WTC11 (cell line): ENCODE measurements around the gene E2F2. TPM values are rescaled to one million over a fixed set of nuclear protein-coding genes. Genes with fewer than 3 reads are reported as not detected.

Experiments
- ATAC-seq: fragments of 200-7000 bp; cut with Tn5 transposase; 2 replicates; pipeline ENCODE4 v1.10.0; 2021; ENCODE audit warnings: mild to moderate bottlenecking, moderate library complexity
- CTCF ChIA-PET: fragments of 300-600 bp; sonication (Branson Sonifier 250); formaldehyde crosslinking; loops from one replicate; lab custom pipeline; 2021; ENCODE audit warnings: antibody characterized with exemption; lab: Charles Lee
- POLR2A ChIA-PET: fragments of 350-600 bp; sonication (Branson Sonifier 250); formaldehyde crosslinking; loops from one replicate; lab custom pipeline; 2021; ENCODE audit warnings: antibody characterized with exemption; lab: Charles Lee
- DNase-seq: peaks from one replicate; pipeline ENCODE4 v3.0.0; 2021; ENCODE audit warnings: low spot score
- H3K27ac Mint-ChIP-seq: 2 replicates; pipeline ENCODE4 v1.8.0; 2021; ENCODE audit warnings: mixed read lengths
- H3K27me3 Mint-ChIP-seq: 2 replicates; pipeline ENCODE4 v1.8.0; 2021; ENCODE audit warnings: low read depth, mild to moderate bottlenecking, moderate library complexity, mixed read lengths
- H3K36me3 Mint-ChIP-seq: 2 replicates; pipeline ENCODE4 v1.8.0; 2021; ENCODE audit warnings: mixed read lengths
- H3K4me1 Mint-ChIP-seq: 2 replicates; pipeline ENCODE4 v1.8.0; 2022; ENCODE audit warnings: mixed read lengths
- H3K4me3 Mint-ChIP-seq: 2 replicates; pipeline ENCODE4 v1.8.0; 2021; ENCODE audit warnings: mild to moderate bottlenecking, moderate library complexity, mixed read lengths
- H3K9me3 Mint-ChIP-seq: 2 replicates; pipeline ENCODE4 v1.8.0; 2021; ENCODE audit warnings: mixed read lengths
- ATF1 ChIP-seq: sonication (generic); formaldehyde crosslinking; IDR thresholded peaks from 2 replicates; pipeline ENCODE4 v1.8.1; 2023; ENCODE audit warnings: mild to moderate bottlenecking, moderate library complexity, missing genetic modification reagents
- ATF2 ChIP-seq: sonication (generic); formaldehyde crosslinking; IDR thresholded peaks from 2 replicates; pipeline ENCODE4 v1.8.1; 2022; ENCODE audit warnings: low read depth, missing genetic modification reagents, borderline replicate concordance
- ELF4 ChIP-seq: sonication (generic); formaldehyde crosslinking; IDR thresholded peaks from 2 replicates; pipeline ENCODE4 v1.8.1; 2022; ENCODE audit warnings: low read depth, mild to moderate bottlenecking, moderate library complexity, missing genetic modification reagents
- FOXJ3 ChIP-seq: sonication (generic); formaldehyde crosslinking; IDR thresholded peaks from 2 replicates; pipeline ENCODE4 v1.9.0; 2021; ENCODE audit warnings: missing genetic modification reagents, mild to moderate bottlenecking, borderline replicate concordance
- FOXK1 ChIP-seq: sonication (generic); formaldehyde crosslinking; IDR thresholded peaks from 2 replicates; pipeline ENCODE4 v1.8.0; 2022; ENCODE audit warnings: mild to moderate bottlenecking, moderate library complexity, missing genetic modification reagents
- IRF1 ChIP-seq: sonication (generic); formaldehyde crosslinking; IDR thresholded peaks from 2 replicates; pipeline ENCODE4 v1.8.0; 2023; ENCODE audit warnings: missing genetic modification reagents
- JAZF1 ChIP-seq: fragments of 250-450 bp; sonication (Bioruptor Pico); IDR thresholded peaks from 2 replicates; pipeline ENCODE4 v1.9.0; 2021; ENCODE audit warnings: moderate library complexity, mild to moderate bottlenecking, inconsistent platforms
- JUN ChIP-seq: sonication (generic); formaldehyde crosslinking; IDR thresholded peaks from 2 replicates; pipeline ENCODE4 v1.8.0; 2023; ENCODE audit warnings: mild to moderate bottlenecking, missing genetic modification reagents
- KAT7 ChIP-seq: sonication (generic); formaldehyde crosslinking; IDR thresholded peaks from 2 replicates; pipeline ENCODE4 v1.8.1; 2023; ENCODE audit warnings: missing genetic modification reagents, mild to moderate bottlenecking, borderline replicate concordance
- NR3C1 ChIP-seq: sonication (generic); formaldehyde crosslinking; conservative IDR thresholded peaks from 2 replicates; pipeline ENCODE4 v1.8.1; 2023; ENCODE audit warnings: low read depth, mild to moderate bottlenecking, missing genetic modification reagents
- RORB ChIP-seq: fragments of 250-450 bp; sonication (Bioruptor Pico); IDR thresholded peaks from 2 replicates; pipeline ENCODE4 v1.9.0; 2021; ENCODE audit warnings: mild to moderate bottlenecking
- SMAD4 ChIP-seq: sonication (generic); formaldehyde crosslinking; IDR thresholded peaks from 2 replicates; pipeline ENCODE4 v1.8.0; 2022; ENCODE audit warnings: mild to moderate bottlenecking, missing genetic modification reagents
- SOX15 ChIP-seq: fragments of 250-450 bp; sonication (Bioruptor Pico); IDR thresholded peaks from 2 replicates; pipeline ENCODE4 v1.9.0; 2021; ENCODE audit warnings: mild to moderate bottlenecking
- TEAD4 ChIP-seq: sonication (generic); formaldehyde crosslinking; IDR thresholded peaks from 2 replicates; pipeline ENCODE4 v1.8.0; 2022; ENCODE audit warnings: mild to moderate bottlenecking, missing genetic modification reagents
- ZNF281 ChIP-seq: sonication (generic); formaldehyde crosslinking; IDR thresholded peaks from 2 replicates; pipeline ENCODE4 v1.8.0; 2023; ENCODE audit warnings: mild to moderate bottlenecking, missing genetic modification reagents
- ZNF671 ChIP-seq: fragments of 250-450 bp; sonication (Bioruptor Pico); IDR thresholded peaks from 2 replicates; pipeline ENCODE4 v1.8.0; 2021; ENCODE audit warnings: mild to moderate bottlenecking
- total RNA-seq: library from RNA; stranded (reverse); gene quantifications from 3 replicates; pipeline ENCODE4 v1.2.3, GENCODE V29; 2021
- TF ChIP-seq, protein P1 (sequence below): fragments of 250-450 bp; sonication (Bioruptor Pico); IDR thresholded peaks from 2 replicates; pipeline ENCODE4 v1.9.0; 2021; ENCODE audit warnings: moderate library complexity, mild to moderate bottlenecking, inconsistent platforms, borderline replicate concordance
- TF ChIP-seq, protein P2 (sequence below): sonication (generic); formaldehyde crosslinking; conservative IDR thresholded peaks from 2 replicates; pipeline ENCODE4 v1.8.1; 2023; ENCODE audit warnings: mild to moderate bottlenecking, low read depth, missing genetic modification reagents, moderate library complexity
- TF ChIP-seq, protein P3 (sequence below): fragments of 250-450 bp; sonication (Bioruptor Pico); IDR thresholded peaks from 2 replicates; pipeline ENCODE4 v1.8.0; 2021; ENCODE audit warnings: mild to moderate bottlenecking

E2F2 gene
- total RNA-seq, 1 experiment from 2014 or later, result 5.6 TPM

DNA sequence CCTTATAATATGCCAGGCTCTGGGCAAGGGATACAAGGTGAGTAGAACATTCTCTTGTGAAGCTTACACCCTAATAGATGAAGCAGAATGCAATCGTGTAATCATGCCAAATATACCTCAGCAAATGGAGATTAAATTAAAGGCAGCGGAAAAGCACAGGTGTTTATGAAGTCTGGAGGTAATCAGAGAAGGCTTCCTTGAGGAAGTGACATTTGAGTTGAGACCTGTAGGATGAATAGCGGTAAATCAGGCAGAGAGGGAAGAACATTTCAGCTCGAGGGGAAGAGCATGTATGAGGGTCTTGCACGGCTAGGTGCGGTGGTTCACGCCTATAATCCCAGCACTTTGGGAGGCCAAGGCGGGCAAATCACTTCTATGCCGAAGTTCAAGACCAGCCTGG is 13.5 kb downstream of the E2F2 start (continued):
- TF ChIP-seq ATF2 (CRISPR knock-in tag), result no peak
- TF ChIP-seq, all 79 proteins: peak for 0

- no peaks in the 10 kb centered on the region for H3K9me3 Mint-ChIP-seq
- no peak overlapping the region for H3K27ac Mint-ChIP-seq
- POLR2A ChIA-PET, result no interaction called here
- H3K4me1 Mint-ChIP-seq, result no peaks in the 10 kb centered on the region
- CTCF ChIA-PET, result interaction anchor here (1.0 to 3.4 kb wide), 2 partner anchors 19 to 142 kb away, joined by 3 to 20 read pairs; no protein-coding TSS in a partner anchor
- peaks cover 16% of the 10 kb centered on the region for H3K36me3 Mint-ChIP-seq
- H3K27me3 Mint-ChIP-seq, result no peaks in the 10 kb centered on the region
- DNase-seq (no peak), ATAC-seq (no peak)
- TF ChIP-seq TEAD4 (CRISPR knock-in tag) (no peak), JAZF1 (CRISPR knock-in tag) (no peak), KAT7 (CRISPR knock-in tag) (no peak), ZNF281 (CRISPR knock-in tag) (no peak), FOXJ3 (CRISPR knock-in tag) (no peak), FOXK1 (no peak), ZNF671 (no peak), SMAD4 (CRISPR knock-in tag) (no peak)
- TF ChIP-seq, protein P1, sequence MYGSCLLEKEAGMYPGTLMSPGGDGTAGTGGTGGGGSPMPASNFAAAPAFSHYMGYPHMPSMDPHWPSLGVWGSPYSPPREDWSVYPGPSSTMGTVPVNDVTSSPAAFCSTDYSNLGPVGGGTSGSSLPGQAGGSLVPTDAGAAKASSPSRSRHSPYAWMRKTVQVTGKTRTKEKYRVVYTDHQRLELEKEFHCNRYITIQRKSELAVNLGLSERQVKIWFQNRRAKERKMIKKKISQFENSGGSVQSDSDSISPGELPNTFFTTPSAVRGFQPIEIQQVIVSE, result no peak
- no peak overlapping the region for H3K4me3 Mint-ChIP-seq
Observed at GRCh38 chr1:23515905-23516304, 15.1 kb downstream of the E2F2 start.

DNA sequence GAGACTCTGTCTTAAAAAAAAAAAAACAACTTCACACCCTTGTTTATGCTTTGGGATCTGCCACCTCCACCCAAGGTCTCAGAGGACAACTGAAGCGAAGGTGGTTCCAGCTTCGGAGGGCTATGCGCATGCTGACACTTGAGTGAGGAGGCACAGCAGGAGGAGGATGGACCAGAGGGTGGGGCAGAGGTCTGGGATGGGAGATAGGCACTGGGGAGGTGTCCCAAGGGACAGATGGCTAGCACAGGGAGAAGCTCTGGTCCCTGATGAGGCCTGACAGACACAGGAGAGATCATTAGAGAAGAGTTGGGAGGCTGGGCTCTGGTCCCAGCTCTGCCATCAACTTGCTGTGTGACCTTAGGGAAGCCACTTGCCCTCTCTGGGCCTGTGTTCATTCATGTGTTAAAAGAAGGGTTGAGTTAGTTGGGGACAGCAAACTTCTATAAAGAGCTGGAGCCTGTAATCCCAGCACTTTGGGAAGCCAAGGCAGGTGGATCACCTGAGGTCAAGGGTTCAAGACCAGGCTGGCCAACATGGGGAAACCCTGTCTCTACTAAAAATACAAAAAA is 16.8 kb downstream of the E2F2 start:
- DNase-seq (no peak), ATAC-seq (no peak)
- POLR2A ChIA-PET, result no interaction called here
- H3K27me3 Mint-ChIP-seq, result no peaks in the 10 kb centered on the region
- no peaks in the 10 kb centered on the region for H3K4me1 Mint-ChIP-seq
- no peaks in the 10 kb centered on the region for H3K9me3 Mint-ChIP-seq
- TF ChIP-seq NR3C1 (CRISPR knock-in tag) (no peak), SOX15 (CRISPR knock-in tag) (no peak), ELF4 (CRISPR knock-in tag) (no peak), ATF1 (no peak), ATF2 (CRISPR knock-in tag) (no peak)
- no peak overlapping the region for H3K4me3 Mint-ChIP-seq
- CTCF ChIA-PET, result interaction anchor here (0.9 to 3.4 kb wide), 3 partner anchors 9 to 18 kb away, joined by 3 to 20 read pairs (median 4); partner anchors contain the start of gene E2F2
- H3K36me3 Mint-ChIP-seq, result peaks cover 14% of the 10 kb centered on the region
- H3K27ac Mint-ChIP-seq, result no peak overlapping the region

DNA sequence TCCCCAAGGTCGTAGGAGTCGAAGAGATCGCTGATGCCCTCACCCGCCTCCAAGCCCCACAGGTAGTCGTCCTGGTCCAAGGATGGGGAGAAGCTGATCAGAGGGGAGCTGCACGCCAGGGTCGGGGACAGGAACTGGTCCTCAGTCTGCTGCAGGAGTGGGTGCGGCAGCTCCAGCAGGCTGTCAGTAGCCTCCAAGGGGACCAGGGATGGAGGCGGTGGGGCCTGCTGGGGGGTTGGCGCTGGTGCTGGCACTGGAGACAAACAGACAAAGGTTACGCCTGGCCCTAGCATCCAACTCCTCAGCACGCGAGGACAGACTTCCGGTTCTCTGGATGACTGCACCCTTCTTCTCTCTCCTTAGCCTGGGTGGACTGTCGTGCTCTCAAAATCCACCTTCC is 21.1 kb downstream of the E2F2 start:
- ChIA-PET CTCF (interaction anchor here (6.1 kb wide), 1 partner anchor 14 kb away, joined by 58 read pairs; no protein-coding TSS in a partner anchor), POLR2A (no interaction called here)
- no peak for DNase-seq
- Mint-ChIP-seq H3K9me3 (no peaks in the 10 kb centered on the region), H3K27me3 (no peaks in the 10 kb centered on the region; the same call in 1 of the 2 replicates), H3K27ac (no peak overlapping the region), H3K36me3 (peaks cover 3% of the 10 kb centered on the region), H3K4me1 (0 out of 2 replicates have a peak, but pooled peaks cover 6% of the 10 kb centered on the region), H3K4me3 (no peak overlapping the region)
- no peak for ATAC-seq
- TF ChIP-seq, protein P2, sequence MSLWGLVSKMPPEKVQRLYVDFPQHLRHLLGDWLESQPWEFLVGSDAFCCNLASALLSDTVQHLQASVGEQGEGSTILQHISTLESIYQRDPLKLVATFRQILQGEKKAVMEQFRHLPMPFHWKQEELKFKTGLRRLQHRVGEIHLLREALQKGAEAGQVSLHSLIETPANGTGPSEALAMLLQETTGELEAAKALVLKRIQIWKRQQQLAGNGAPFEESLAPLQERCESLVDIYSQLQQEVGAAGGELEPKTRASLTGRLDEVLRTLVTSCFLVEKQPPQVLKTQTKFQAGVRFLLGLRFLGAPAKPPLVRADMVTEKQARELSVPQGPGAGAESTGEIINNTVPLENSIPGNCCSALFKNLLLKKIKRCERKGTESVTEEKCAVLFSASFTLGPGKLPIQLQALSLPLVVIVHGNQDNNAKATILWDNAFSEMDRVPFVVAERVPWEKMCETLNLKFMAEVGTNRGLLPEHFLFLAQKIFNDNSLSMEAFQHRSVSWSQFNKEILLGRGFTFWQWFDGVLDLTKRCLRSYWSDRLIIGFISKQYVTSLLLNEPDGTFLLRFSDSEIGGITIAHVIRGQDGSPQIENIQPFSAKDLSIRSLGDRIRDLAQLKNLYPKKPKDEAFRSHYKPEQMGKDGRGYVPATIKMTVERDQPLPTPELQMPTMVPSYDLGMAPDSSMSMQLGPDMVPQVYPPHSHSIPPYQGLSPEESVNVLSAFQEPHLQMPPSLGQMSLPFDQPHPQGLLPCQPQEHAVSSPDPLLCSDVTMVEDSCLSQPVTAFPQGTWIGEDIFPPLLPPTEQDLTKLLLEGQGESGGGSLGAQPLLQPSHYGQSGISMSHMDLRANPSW, result no peak
- TF ChIP-seq JUN (CRISPR knock-in tag) (no peak), RORB (CRISPR knock-in tag) (no peak), IRF1 (CRISPR knock-in tag) (no peak)
- TF ChIP-seq, protein P3, sequence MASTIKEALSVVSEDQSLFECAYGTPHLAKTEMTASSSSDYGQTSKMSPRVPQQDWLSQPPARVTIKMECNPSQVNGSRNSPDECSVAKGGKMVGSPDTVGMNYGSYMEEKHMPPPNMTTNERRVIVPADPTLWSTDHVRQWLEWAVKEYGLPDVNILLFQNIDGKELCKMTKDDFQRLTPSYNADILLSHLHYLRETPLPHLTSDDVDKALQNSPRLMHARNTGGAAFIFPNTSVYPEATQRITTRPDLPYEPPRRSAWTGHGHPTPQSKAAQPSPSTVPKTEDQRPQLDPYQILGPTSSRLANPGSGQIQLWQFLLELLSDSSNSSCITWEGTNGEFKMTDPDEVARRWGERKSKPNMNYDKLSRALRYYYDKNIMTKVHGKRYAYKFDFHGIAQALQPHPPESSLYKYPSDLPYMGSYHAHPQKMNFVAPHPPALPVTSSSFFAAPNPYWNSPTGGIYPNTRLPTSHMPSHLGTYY (CRISPR knock-in tag), result no peak
